ENCODE results near the gene ZER1. TPM values are rescaled to one million over a fixed set of nuclear protein-coding genes. Genes with fewer than 3 reads are reported as not detected.

ZER1 gene
- polyA plus RNA-seq, 1 donor from 2014 or later, result 30.6 TPM

DNA sequence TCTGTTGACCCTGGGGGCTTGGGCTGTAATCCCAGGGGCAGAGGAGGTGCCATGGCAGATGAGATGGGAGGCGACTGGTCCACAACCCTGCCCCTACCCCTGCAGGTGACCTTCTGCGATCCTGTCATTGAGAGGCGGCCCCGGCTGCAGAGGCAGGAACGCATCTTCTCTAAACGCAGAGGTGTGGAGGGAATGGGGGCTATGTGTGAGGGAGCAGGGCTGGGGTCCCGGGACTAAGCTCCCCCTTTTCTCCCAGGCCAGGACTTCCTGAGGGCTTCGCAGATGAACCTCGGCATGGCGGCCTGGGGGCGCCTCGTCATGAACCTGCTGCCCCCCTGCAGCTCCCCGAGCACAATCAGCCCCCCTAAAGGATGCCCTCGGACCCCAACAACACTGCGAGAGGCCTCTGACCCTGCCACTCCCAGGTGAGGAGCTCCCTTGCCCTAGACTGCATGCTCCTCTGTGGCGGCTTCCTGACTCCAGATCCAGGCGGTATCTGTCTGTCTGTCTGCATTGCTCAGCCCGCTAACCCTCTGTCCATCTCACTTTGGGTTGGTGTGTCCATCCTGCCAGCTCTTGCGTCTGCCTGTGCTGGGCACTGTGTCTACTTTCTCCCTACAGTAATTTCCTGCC is 57.7 kb downstream of the ZER1 start:
- Histone ChIP-seq H3K36me3 (ENCODE audit: insufficient read depth, low read length) (no peaks in the 10 kb centered on the region), H3F3A (ENCODE audit: insufficient read depth, low read length, poor library complexity, severe bottlenecking) (no peaks in the 10 kb centered on the region), H3K9me3 (ENCODE audit: low read length) (no peaks in the 10 kb centered on the region), H4K20me1 (ENCODE audit: insufficient read depth) (no peaks in the 10 kb centered on the region), H3K4me3 (ENCODE audit: low read length) (no peak overlapping the region), H3K27me3 (ENCODE audit: insufficient read depth, low read depth, low read length) (no peaks in the 10 kb centered on the region), H3K79me2 (replicated peaks; ENCODE audit: insufficient read depth, low read length) (no peaks in the 10 kb centered on the region), H3K9ac (ENCODE audit: low read length) (no peak overlapping the region), H3K4me2 (ENCODE audit: low read length) (no peak overlapping the region), H3K27ac (ENCODE audit: low read length) (no peak overlapping the region), H3K9me2 (ENCODE audit: insufficient read depth, low read length) (no peaks in the 10 kb centered on the region), H2AFZ (ENCODE audit: low read depth, low read length) (no peak overlapping the region)
- TF ChIP-seq TAF1 (IDR thresholded peaks at IDR 0.05; ENCODE audit: low read depth) (no peak), MXI1 (conservative IDR thresholded peaks at IDR 0.05; ENCODE audit: poor library complexity, severe bottlenecking) (no peak), POLR2AphosphoS5 (IDR thresholded peaks at IDR 0.05) (no peak)

DNA sequence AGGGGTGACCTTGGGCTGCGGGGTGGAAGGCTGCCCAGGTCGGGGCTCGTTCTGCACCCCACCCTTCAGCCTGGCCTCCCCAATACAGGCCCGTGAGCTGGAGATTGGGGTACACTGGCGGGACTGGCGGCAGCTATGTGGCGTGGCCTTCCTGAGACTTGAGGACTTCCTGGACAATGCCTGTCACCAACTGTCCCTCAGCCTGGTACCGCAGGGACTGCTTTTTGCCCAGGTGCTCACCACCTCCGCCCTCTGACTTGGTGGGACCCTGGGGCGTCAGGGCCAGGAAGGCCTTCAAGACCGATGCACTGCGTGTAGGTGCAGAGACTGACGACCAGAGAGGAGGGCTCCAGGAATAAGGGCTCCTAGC is 58.3 kb downstream of the ZER1 start:
- Histone ChIP-seq H3K4me3 (ENCODE audit: low read length) (no peak overlapping the region), H3K36me3 (ENCODE audit: insufficient read depth, low read length) (no peaks in the 10 kb centered on the region), H3K9me3 (ENCODE audit: low read length) (no peaks in the 10 kb centered on the region), H3K9ac (ENCODE audit: low read length) (no peak overlapping the region), H2AFZ (ENCODE audit: low read depth, low read length) (no peak overlapping the region), H3K79me2 (replicated peaks; ENCODE audit: insufficient read depth, low read length) (no peaks in the 10 kb centered on the region), H3K27me3 (ENCODE audit: insufficient read depth, low read depth, low read length) (no peaks in the 10 kb centered on the region), H3F3A (ENCODE audit: insufficient read depth, low read length, poor library complexity, severe bottlenecking) (no peaks in the 10 kb centered on the region), H4K20me1 (ENCODE audit: insufficient read depth) (no peaks in the 10 kb centered on the region), H3K27ac (ENCODE audit: low read length) (no peak overlapping the region), H3K9me2 (ENCODE audit: insufficient read depth, low read length) (no peaks in the 10 kb centered on the region), H3K4me2 (ENCODE audit: low read length) (no peak overlapping the region)
- TF ChIP-seq EZH2 (IDR thresholded peaks at IDR 0.05; ENCODE audit: borderline replicate concordance, insufficient read depth, low read length, poor library complexity, severe bottlenecking) (no peak), EP300 (conservative IDR thresholded peaks at IDR 0.05; ENCODE audit: poor library complexity, severe bottlenecking) (no peak), POLR2AphosphoS5 (IDR thresholded peaks at IDR 0.05) (no peak), RAD21 (conservative IDR thresholded peaks at IDR 0.05) (no peak), TAF1 (IDR thresholded peaks at IDR 0.05; ENCODE audit: low read depth) (no peak), SMC3 (conservative IDR thresholded peaks at IDR 0.05; ENCODE audit: poor library complexity) (no peak), MXI1 (conservative IDR thresholded peaks at IDR 0.05; ENCODE audit: poor library complexity, severe bottlenecking) (no peak)
- TF ChIP-seq, protein P1, sequence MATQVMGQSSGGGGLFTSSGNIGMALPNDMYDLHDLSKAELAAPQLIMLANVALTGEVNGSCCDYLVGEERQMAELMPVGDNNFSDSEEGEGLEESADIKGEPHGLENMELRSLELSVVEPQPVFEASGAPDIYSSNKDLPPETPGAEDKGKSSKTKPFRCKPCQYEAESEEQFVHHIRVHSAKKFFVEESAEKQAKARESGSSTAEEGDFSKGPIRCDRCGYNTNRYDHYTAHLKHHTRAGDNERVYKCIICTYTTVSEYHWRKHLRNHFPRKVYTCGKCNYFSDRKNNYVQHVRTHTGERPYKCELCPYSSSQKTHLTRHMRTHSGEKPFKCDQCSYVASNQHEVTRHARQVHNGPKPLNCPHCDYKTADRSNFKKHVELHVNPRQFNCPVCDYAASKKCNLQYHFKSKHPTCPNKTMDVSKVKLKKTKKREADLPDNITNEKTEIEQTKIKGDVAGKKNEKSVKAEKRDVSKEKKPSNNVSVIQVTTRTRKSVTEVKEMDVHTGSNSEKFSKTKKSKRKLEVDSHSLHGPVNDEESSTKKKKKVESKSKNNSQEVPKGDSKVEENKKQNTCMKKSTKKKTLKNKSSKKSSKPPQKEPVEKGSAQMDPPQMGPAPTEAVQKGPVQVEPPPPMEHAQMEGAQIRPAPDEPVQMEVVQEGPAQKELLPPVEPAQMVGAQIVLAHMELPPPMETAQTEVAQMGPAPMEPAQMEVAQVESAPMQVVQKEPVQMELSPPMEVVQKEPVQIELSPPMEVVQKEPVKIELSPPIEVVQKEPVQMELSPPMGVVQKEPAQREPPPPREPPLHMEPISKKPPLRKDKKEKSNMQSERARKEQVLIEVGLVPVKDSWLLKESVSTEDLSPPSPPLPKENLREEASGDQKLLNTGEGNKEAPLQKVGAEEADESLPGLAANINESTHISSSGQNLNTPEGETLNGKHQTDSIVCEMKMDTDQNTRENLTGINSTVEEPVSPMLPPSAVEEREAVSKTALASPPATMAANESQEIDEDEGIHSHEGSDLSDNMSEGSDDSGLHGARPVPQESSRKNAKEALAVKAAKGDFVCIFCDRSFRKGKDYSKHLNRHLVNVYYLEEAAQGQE (IDR thresholded peaks at IDR 0.05; ENCODE audit: borderline replicate concordance), result no peak
- TF ChIP-seq, protein P2, sequence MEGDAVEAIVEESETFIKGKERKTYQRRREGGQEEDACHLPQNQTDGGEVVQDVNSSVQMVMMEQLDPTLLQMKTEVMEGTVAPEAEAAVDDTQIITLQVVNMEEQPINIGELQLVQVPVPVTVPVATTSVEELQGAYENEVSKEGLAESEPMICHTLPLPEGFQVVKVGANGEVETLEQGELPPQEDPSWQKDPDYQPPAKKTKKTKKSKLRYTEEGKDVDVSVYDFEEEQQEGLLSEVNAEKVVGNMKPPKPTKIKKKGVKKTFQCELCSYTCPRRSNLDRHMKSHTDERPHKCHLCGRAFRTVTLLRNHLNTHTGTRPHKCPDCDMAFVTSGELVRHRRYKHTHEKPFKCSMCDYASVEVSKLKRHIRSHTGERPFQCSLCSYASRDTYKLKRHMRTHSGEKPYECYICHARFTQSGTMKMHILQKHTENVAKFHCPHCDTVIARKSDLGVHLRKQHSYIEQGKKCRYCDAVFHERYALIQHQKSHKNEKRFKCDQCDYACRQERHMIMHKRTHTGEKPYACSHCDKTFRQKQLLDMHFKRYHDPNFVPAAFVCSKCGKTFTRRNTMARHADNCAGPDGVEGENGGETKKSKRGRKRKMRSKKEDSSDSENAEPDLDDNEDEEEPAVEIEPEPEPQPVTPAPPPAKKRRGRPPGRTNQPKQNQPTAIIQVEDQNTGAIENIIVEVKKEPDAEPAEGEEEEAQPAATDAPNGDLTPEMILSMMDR (IDR thresholded peaks at IDR 0.05; ENCODE audit: poor library complexity, severe bottlenecking), result no peak

Data from neural cell (in vitro differentiated cells).